GM18508 (cell line): ENCODE measurements around the gene ATP6V0D1.
"Not testable (repeated sequence)": the region's sequence is repeated elsewhere in the genome, so short reads cannot be mapped to it uniquely, and the experiment has no call there.

Experiments
- ATAC-seq: cut with Tn5 transposase; IDR thresholded peaks from one replicate; pipeline ENCODE4 v1.9.1; 2021; ENCODE audit warnings: moderate number of reproducible peaks; ENCODE audit not compliant: insufficient read depth, unreplicated experiment

ATP6V0D1 gene

GRCh38 chr16:67430977-67431774, 49.8 kb downstream of the ATP6V0D1 start, which contains the start of gene HSD11B2:
HSD11B2 (plus strand) TSS chr16:67431121; CDS start chr16:67431249, 128 bp downstream.
- ATAC-seq = no peak

- no peak for ATAC-seq
Measured at GRCh38 chr16:67430504-67430976, 50.4 kb downstream of the ATP6V0D1 start.

GRCh38 chr16:67429799-67430503, 51.0 kb downstream of the ATP6V0D1 start:
- no peak for ATAC-seq

GRCh38 chr16:67429053-67429798, 51.7 kb downstream of the ATP6V0D1 start:
- ATAC-seq = no peak

GRCh38 chr16:67428146-67428731, 52.7 kb downstream of the ATP6V0D1 start:
- no peak for ATAC-seq

- no peak for ATAC-seq
Measured at GRCh38 chr16:67426950-67427349, 54.0 kb downstream of the ATP6V0D1 start.

GRCh38 chr16:67426022-67426421, 54.9 kb downstream of the ATP6V0D1 start:
- ATAC-seq = no peak

GRCh38 chr16:67425580-67425979, 55.4 kb downstream of the ATP6V0D1 start:
- no peak for ATAC-seq

- ATAC-seq = no peak
Measured at GRCh38 chr16:67425061-67425460, 55.9 kb downstream of the ATP6V0D1 start.

GRCh38 chr16:67424261-67424615, 56.7 kb downstream of the ATP6V0D1 start:
- ATAC-seq = no peak

- no peak for ATAC-seq
Measured at GRCh38 chr16:67423611-67424260, 57.2 kb downstream of the ATP6V0D1 start.

- no peak for ATAC-seq
Measured at GRCh38 chr16:67423015-67423414, 57.9 kb downstream of the ATP6V0D1 start.

GRCh38 chr16:67421030-67421429, 59.9 kb downstream of the ATP6V0D1 start:
- ATAC-seq = no peak

GRCh38 chr16:67419931-67420330, 61.0 kb downstream of the ATP6V0D1 start:
- ATAC-seq = no peak

- no peak for ATAC-seq
Measured at GRCh38 chr16:67419502-67419901, 61.5 kb downstream of the ATP6V0D1 start.

GRCh38 chr16:67417333-67418061, 63.5 kb downstream of the ATP6V0D1 start:
- no peak for ATAC-seq

GRCh38 chr16:67415872-67416793, 64.8 kb downstream of the ATP6V0D1 start, which contains the start of gene ZDHHC1:
ZDHHC1 (minus strand) TSS chr16:67416477; CDS start chr16:67407775, 8,702 bp downstream.
- no peak for ATAC-seq

GRCh38 chr16:67415421-67415820, 65.5 kb downstream of the ATP6V0D1 start:
- ATAC-seq = not testable (repeated sequence)
